SU-DHL-6 (cell line): Measurements from ENCODE around the gene HSP90AA1.
A peak's percentile ranks its signal among the peaks of the same experiment; 100 is the strongest.

Experiments
- H2AFZ ChIP-seq: fragments of 200-600 bp; sonication (generic); 2 replicates; pipeline ENCODE4 v1.6.1; 2014; ENCODE audit warnings: low read depth, mild to moderate bottlenecking, moderate library complexity, mixed read lengths, antibody characterized with exemption, low read length; ENCODE audit not compliant: severe bottlenecking
- H3F3A ChIP-seq: fragments of 200-600 bp; shearing (Covaris generic); 2 replicates; pipeline ENCODE4 v1.6.0; 2016; ENCODE audit warnings: antibody characterized with exemption, mild to moderate bottlenecking; ENCODE audit not compliant: insufficient read depth
- H3K27ac ChIP-seq: fragments of 200-600 bp; sonication (generic); 2 replicates; pipeline ENCODE4 v1.5.1; 2016; ENCODE audit warnings: low read depth, mild to moderate bottlenecking, low read length, moderate library complexity, mixed read lengths
- H3K27me3 ChIP-seq: fragments of 200-600 bp; sonication (generic), shearing (Covaris generic); 2 replicates; pipeline ENCODE4 v1.6.0; 2014; ENCODE audit warnings: mild to moderate bottlenecking, low read length
- H3K36me3 ChIP-seq: fragments of 200-600 bp; sonication (generic); 2 replicates; pipeline ENCODE4 v1.6.1; 2014; ENCODE audit warnings: mild to moderate bottlenecking, low read length, mixed read lengths
- H3K4me2 ChIP-seq: fragments of 300-600, 200-600 bp; shearing (Covaris generic), sonication (generic); 2 replicates; pipeline ENCODE4 v1.6.0; 2014; ENCODE audit warnings: low read length, low read depth, mild to moderate bottlenecking; ENCODE audit not compliant: poor library complexity, severe bottlenecking
- H3K4me3 ChIP-seq: fragments of 200-600 bp; sonication (generic); 2 replicates; pipeline ENCODE4 v1.5.1; 2014; ENCODE audit warnings: antibody characterized with exemption, low read length, mild to moderate bottlenecking, mixed read lengths; ENCODE audit not compliant: insufficient read depth, poor library complexity, severe bottlenecking
- H3K79me2 ChIP-seq: fragments of 200-600 bp; sonication (generic); 2 replicates; pipeline ENCODE4 v1.6.1; 2014; ENCODE audit warnings: mild to moderate bottlenecking, low read length, moderate library complexity; ENCODE audit not compliant: insufficient read depth
- H3K9ac ChIP-seq: fragments of 200-600 bp; sonication (generic); 2 replicates; pipeline ENCODE4 v1.7.0; 2014; ENCODE audit warnings: mild to moderate bottlenecking, low read length
- H3K9me2 ChIP-seq: fragments of 200-600 bp; sonication (generic); replicated peaks from 2 replicates; pipeline ENCODE4 v1.6.1; 2014; ENCODE audit warnings: low read length; ENCODE audit not compliant: insufficient read depth
- H3K9me3 ChIP-seq: fragments of 200-600 bp; sonication (generic); 2 replicates; pipeline ENCODE4 v1.6.1; 2014; ENCODE audit warnings: low read length, mixed read lengths; ENCODE audit not compliant: insufficient read depth
- H4K20me1 ChIP-seq: fragments of 200-600 bp; sonication (generic); 2 replicates; pipeline ENCODE4 v1.6.1; 2014; ENCODE audit warnings: low read depth, mild to moderate bottlenecking, antibody characterized with exemption, low read length, moderate library complexity, mixed read lengths
- CTCF ChIP-seq: fragments of 200-600 bp; sonication (generic); IDR thresholded peaks from one replicate; pipeline ENCODE4 v1.5.1; 2017; ENCODE audit warnings: antibody characterized with exemption, mild to moderate bottlenecking, low read length, moderate library complexity; ENCODE audit not compliant: insufficient read depth, poor library complexity, severe bottlenecking
- EZH2phosphoT487 ChIP-seq: fragments of 200-600 bp; sonication (generic), shearing (Covaris generic); conservative IDR thresholded peaks from 2 replicates; pipeline ENCODE4 v1.6.1; 2018; ENCODE audit warnings: mild to moderate bottlenecking, antibody characterized with exemption, low read length, moderate library complexity, mixed read lengths

Gene HSP90AA1

DNA sequence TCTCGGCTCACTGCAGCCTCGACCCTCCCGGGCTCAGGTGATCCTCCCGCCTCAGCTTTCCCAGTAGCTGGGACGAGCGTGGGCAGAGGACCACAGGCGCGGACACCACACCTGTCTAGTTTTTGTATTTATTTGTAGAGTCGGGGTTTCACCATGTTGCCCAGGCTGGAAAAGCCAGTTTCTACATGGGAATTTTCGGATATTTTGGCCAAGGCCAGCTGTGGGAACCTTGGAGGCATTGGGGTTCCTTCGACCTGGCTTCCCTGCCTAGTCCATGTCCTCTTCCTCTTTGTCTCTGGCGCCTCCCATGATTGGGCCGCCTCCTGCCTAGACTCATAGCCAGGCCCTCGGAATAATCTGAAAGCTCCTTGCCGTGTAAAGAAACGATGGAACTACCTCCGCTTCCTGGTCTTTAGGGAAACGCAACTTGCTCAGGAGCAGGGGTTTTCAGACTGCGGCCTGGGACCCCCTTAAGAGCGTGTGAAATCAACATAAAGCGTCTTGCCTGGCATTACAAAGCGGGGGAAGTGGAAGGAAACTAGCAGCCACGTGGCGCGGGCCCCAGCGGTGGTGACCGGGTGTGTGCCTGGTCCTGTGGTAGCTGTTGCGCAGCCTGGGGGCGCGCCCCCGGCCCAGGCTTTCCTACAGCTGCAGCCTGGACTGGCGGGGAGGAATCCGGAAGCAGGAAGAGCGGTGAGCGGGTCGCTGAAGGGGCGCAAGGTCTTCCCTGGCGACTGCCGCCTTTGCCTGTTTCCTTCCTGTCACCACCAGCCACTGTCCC, 1.4 kb upstream of the HSP90AA1 start:
- peak overlapping the region; percentile 38 for H2AFZ ChIP-seq
- peaks cover 32% of the 10 kb centered on the region for H3K79me2 ChIP-seq
- peaks cover 25% of the 10 kb centered on the region; the same call in 1 of the 2 replicates for H3F3A ChIP-seq
- no peaks in the 10 kb centered on the region for H3K9me3 ChIP-seq
- H3K27me3 ChIP-seq, result no peaks in the 10 kb centered on the region
- TF ChIP-seq CTCF, result no peak
- TF ChIP-seq EZH2phosphoT487, result no peak
- H3K9ac ChIP-seq, result peak overlapping the region; percentile 90
- H3K27ac ChIP-seq, result peak overlapping the region; percentile 69
- peaks cover 30% of the 10 kb centered on the region for H3K36me3 ChIP-seq
- H4K20me1 ChIP-seq, result peaks cover 19% of the 10 kb centered on the region; the same call in 1 of the 2 replicates
- H3K4me2 ChIP-seq, result peak overlapping the region; percentile 77
- H3K4me3 ChIP-seq, result peak overlapping the region; percentile 70
- no peaks in the 10 kb centered on the region for H3K9me2 ChIP-seq

GRCh38 chr14:102087762-102088011, 843 bp upstream of the HSP90AA1 start:
- Histone ChIP-seq H3K9me2 (no peaks in the 10 kb centered on the region), H3K79me2 (peaks cover 36% of the 10 kb centered on the region)
- TF ChIP-seq CTCF, result no peak
- no peak for TF ChIP-seq EZH2phosphoT487

DNA sequence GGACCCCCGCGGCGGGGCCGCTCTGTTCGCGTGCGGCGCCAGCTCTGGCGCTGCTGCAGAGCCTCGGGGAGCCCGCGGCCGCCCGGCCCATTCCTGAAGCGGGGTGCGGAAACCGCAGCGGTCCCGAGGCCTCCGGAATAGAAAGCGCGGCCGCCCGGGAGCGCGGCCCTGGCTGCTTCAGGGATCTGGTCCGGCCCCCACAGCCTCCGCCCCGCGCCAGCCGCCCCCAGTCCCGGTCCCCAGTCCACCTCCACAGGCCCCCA, 204 bp downstream of the HSP90AA1 start:
- Histone ChIP-seq H3F3A (peaks cover 32% of the 10 kb centered on the region), H3K4me3 (peak overlapping the region; percentile 99), H3K79me2 (peaks cover 41% of the 10 kb centered on the region), H4K20me1 (peaks cover 26% of the 10 kb centered on the region; the same call in 1 of the 2 replicates), H3K9me3 (no peaks in the 10 kb centered on the region), H3K36me3 (peaks cover 42% of the 10 kb centered on the region), H2AFZ (no peak overlapping the region), H3K9ac (peak overlapping the region; percentile 90), H3K4me2 (peak overlapping the region; percentile 97), H3K27ac (peak overlapping the region; percentile 84), H3K27me3 (no peaks in the 10 kb centered on the region), H3K9me2 (no peaks in the 10 kb centered on the region)
- no peak for TF ChIP-seq CTCF
- TF ChIP-seq EZH2phosphoT487, result no peak

More at GRCh38 chr14:102087762-102088011, 843 bp upstream of the HSP90AA1 start:
- Histone ChIP-seq H3F3A (peaks cover 28% of the 10 kb centered on the region; the same call in 1 of the 2 replicates), H3K4me3 (peak overlapping the region; percentile 70), H4K20me1 (peaks cover 19% of the 10 kb centered on the region; the same call in 1 of the 2 replicates), H3K36me3 (peaks cover 35% of the 10 kb centered on the region), H3K27ac (peak overlapping the region; percentile 69), H3K9ac (peak overlapping the region; percentile 90), H3K27me3 (no peaks in the 10 kb centered on the region), H3K4me2 (peak overlapping the region; percentile 77), H3K9me3 (no peaks in the 10 kb centered on the region), H2AFZ (peak overlapping the region; percentile 70)
